Esophagus (tissue), 2 donors: ENCODE measurements around the gene LDB1. TPM values are rescaled to one million over a fixed set of nuclear protein-coding genes. Genes with fewer than 3 reads are reported as not detected.

Experiments
- H3K27ac ChIP-seq, 2 donors: one replicate each; pipeline ENCODE4 v1.5.1; 2013; ENCODE audit warnings: low read depth in 2 of 2, mild to moderate bottlenecking in 2 of 2, inconsistent platforms in 1 of 2, low read length in 1 of 2, moderate library complexity in 1 of 2
- H3K27me3 ChIP-seq, 2 donors: one replicate each; pipeline ENCODE4 v1.6.1; 2013; ENCODE audit warnings: low read length in 2 of 2, control low read depth in 1 of 2, mild to moderate bottlenecking in 1 of 2; ENCODE audit not compliant: insufficient read depth in 2 of 2, control insufficient read depth in 1 of 2
- H3K36me3 ChIP-seq, 2 donors: one replicate each; pipeline ENCODE4 v1.6.1; 2013; ENCODE audit warnings: low read length in 1 of 2; ENCODE audit not compliant: control insufficient read depth in 2 of 2, insufficient read depth in 2 of 2
- H3K4me1 ChIP-seq, 2 donors: one replicate each; pipeline ENCODE4 v1.6.1; 2013; ENCODE audit warnings: low read length in 1 of 2; ENCODE audit not compliant: control insufficient read depth in 2 of 2, insufficient read depth in 2 of 2
- H3K4me3 ChIP-seq, 2 donors: one replicate each; pipeline ENCODE4 v1.5.1; 2013; ENCODE audit warnings: low read length in 2 of 2, mild to moderate bottlenecking in 2 of 2, low read depth in 1 of 2, moderate library complexity in 1 of 2
- H3K9me3 ChIP-seq, 2 donors: one replicate each; pipeline ENCODE4 v1.6.1; 2013; ENCODE audit warnings: mild to moderate bottlenecking in 2 of 2, low read depth in 1 of 2, low read length in 1 of 2, moderate library complexity in 1 of 2; ENCODE audit not compliant: control insufficient read depth in 2 of 2, insufficient read depth in 1 of 2
- WGBS, 2 donors: extraction: QIAGEN DNeasy Blood & Tissue Kit; methylation state at CpG; one replicate each; pipeline ENCODE4 v1.1.7; 2013; 5-methylcytosine and 5-hydroxymethylcytosine counted together
- polyA plus RNA-seq, 2 donors: library from polyadenylated mRNA; stranded (reverse); fragments of 200-250 nt; gene quantifications; one replicate each; pipeline ENCODE4 v1.2.3, GENCODE V29; 2013
- donor health status: healthy with polysubstance abuse.
- donor health status: Bipolar disorder and iron deficiency.

The LDB1 gene
- polyA plus RNA-seq, 2 donors = 29.8 to 36.5 TPM

GRCh38 chr10:102101152-102101551 is 19.0 kb downstream of the LDB1 start:
- no peaks in the 10 kb centered on the region for H3K36me3 ChIP-seq
- no peaks in the 10 kb centered on the region for H3K4me1 ChIP-seq
- WGBS, 2 donors = 83 to 90% methylated on average over 5 of the region's 5 CpGs
- no peaks in the 10 kb centered on the region for H3K9me3 ChIP-seq
- H3K27ac ChIP-seq = no peak overlapping the region
- H3K4me3 ChIP-seq = no peak overlapping the region
- H3K27me3 ChIP-seq = no peaks in the 10 kb centered on the region

- Histone ChIP-seq H3K4me1 (no peaks in the 10 kb centered on the region), H3K9me3 (no peaks in the 10 kb centered on the region), H3K36me3 (no peaks in the 10 kb centered on the region), H3K27me3 (no peaks in the 10 kb centered on the region), H3K27ac (no peak overlapping the region), H3K4me3 (no peak overlapping the region)
- 97% methylated on average over 7 of the region's 7 CpGs for WGBS, 2 donors
These were observed 23.7 kb downstream of the LDB1 start for GRCh38 chr10:102096449-102096848.

GRCh38 chr10:102090772-102091171 is 29.4 kb downstream of the LDB1 start:
- H3K4me1 ChIP-seq = no peaks in the 10 kb centered on the region
- no peak overlapping the region for H3K27ac ChIP-seq
- no peaks in the 10 kb centered on the region for H3K36me3 ChIP-seq
- H3K4me3 ChIP-seq = no peak overlapping the region
- no peaks in the 10 kb centered on the region for H3K27me3 ChIP-seq
- WGBS, 2 donors = 49 to 51% methylated on average over 2 of the region's 2 CpGs
- no peaks in the 10 kb centered on the region for H3K9me3 ChIP-seq

GRCh38 chr10:102086196-102086595 is 34.0 kb downstream of the LDB1 start:
- no peaks in the 10 kb centered on the region for H3K4me1 ChIP-seq
- H3K27me3 ChIP-seq = no peaks in the 10 kb centered on the region
- H3K36me3 ChIP-seq = no peaks in the 10 kb centered on the region
- H3K9me3 ChIP-seq = no peaks in the 10 kb centered on the region
- H3K4me3 ChIP-seq = no peak overlapping the region
- 93% methylated on average over 8 of the region's 8 CpGs for WGBS, 2 donors
- no peak overlapping the region for H3K27ac ChIP-seq

GRCh38 chr10:102085336-102085735 is 34.8 kb downstream of the LDB1 start:
- no peak overlapping the region for H3K27ac ChIP-seq

GRCh38 chr10:102083541-102083940 is 36.6 kb downstream of the LDB1 start:
- no peak overlapping the region for H3K4me3 ChIP-seq
- 91% methylated on average over 2 to 3 of the region's 3 CpGs for WGBS, 2 donors

More at GRCh38 chr10:102085336-102085735, 34.8 kb downstream of the LDB1 start:
- WGBS, 2 donors = 83 to 93% methylated on average over 3 of the region's 3 CpGs
- no peaks in the 10 kb centered on the region for H3K36me3 ChIP-seq
- no peaks in the 10 kb centered on the region for H3K4me1 ChIP-seq
- no peaks in the 10 kb centered on the region for H3K9me3 ChIP-seq
- H3K27me3 ChIP-seq = no peaks in the 10 kb centered on the region
- no peak overlapping the region for H3K4me3 ChIP-seq

GRCh38 chr10:102072673-102073527 is 47.3 kb downstream of the LDB1 start:
- Histone ChIP-seq H3K9me3 (no peaks in the 10 kb centered on the region), H3K4me3 (no peak overlapping the region), H3K27me3 (no peaks in the 10 kb centered on the region), H3K27ac (no peak overlapping the region), H3K4me1 (peaks cover 0 to 5% of the 10 kb centered on the region in 2 donors), H3K36me3 (peaks cover 0 to 7% of the 10 kb centered on the region in 2 donors)
- 73 to 78% methylated on average over 4 of the region's 4 CpGs for WGBS, 2 donors

More at GRCh38 chr10:102083541-102083940, 36.6 kb downstream of the LDB1 start:
- H3K27me3 ChIP-seq = no peaks in the 10 kb centered on the region
- no peaks in the 10 kb centered on the region for H3K4me1 ChIP-seq
- H3K36me3 ChIP-seq = no peaks in the 10 kb centered on the region
- H3K9me3 ChIP-seq = no peaks in the 10 kb centered on the region
- no peak overlapping the region for H3K27ac ChIP-seq

- H3K9me3 ChIP-seq = no peaks in the 10 kb centered on the region
- H3K4me3 ChIP-seq = no peak overlapping the region
- H3K4me1 ChIP-seq = peaks cover 14 to 20% of the 10 kb centered on the region in 2 donors
- H3K27ac ChIP-seq = no peak overlapping the region
- H3K27me3 ChIP-seq = no peaks in the 10 kb centered on the region
- H3K36me3 ChIP-seq = peaks cover 2 to 11% of the 10 kb centered on the region in 2 donors
These were observed 51.1 kb downstream of the LDB1 start for GRCh38 chr10:102069071-102069470.

GRCh38 chr10:102068216-102068615 is 52.0 kb downstream of the LDB1 start:
- WGBS, 2 donors = 38 to 49% methylated on average over 1 of the region's 1 CpG
- H3K9me3 ChIP-seq = no peaks in the 10 kb centered on the region
- peaks cover 14 to 20% of the 10 kb centered on the region in 2 donors for H3K4me1 ChIP-seq
- peaks cover 2 to 11% of the 10 kb centered on the region in 2 donors for H3K36me3 ChIP-seq
- no peaks in the 10 kb centered on the region for H3K27me3 ChIP-seq
- H3K4me3 ChIP-seq = no peak overlapping the region
- no peak overlapping the region for H3K27ac ChIP-seq
